Suppressor macrophage (primary cell): ENCODE results near the gene TST.
A peak's percentile ranks its signal among the peaks of the same experiment; 100 is the strongest.
"Not testable (repeated sequence)": the region's sequence is repeated elsewhere in the genome, so short reads cannot be mapped to it uniquely, and the experiment has no call there.

Experiments
- DNase-seq, 4 experiments: peaks; one replicate each; pipeline ENCODE4 v3.0.0-alpha.2; 2020 to 2022

The TST gene

GRCh38 chr22:37014415-37014806 is 4.8 kb downstream of the TST start:
- no peak for DNase-seq

- DNase-seq = no peak
Measured at GRCh38 chr22:37012956-37013355, 6.3 kb downstream of the TST start.

- DNase-seq = no peak
Measured at GRCh38 chr22:37012262-37012904, 6.9 kb downstream of the TST start.

- no peak for DNase-seq
Measured at GRCh38 chr22:37011472-37011871, 7.8 kb downstream of the TST start.

- DNase-seq = no peak
Measured at GRCh38 chr22:37010976-37011375, 8.3 kb downstream of the TST start.

- DNase-seq = no peak
Measured at GRCh38 chr22:37010174-37010573, 9.1 kb downstream of the TST start.

- DNase-seq = no peak
Measured at GRCh38 chr22:37009490-37009889, 9.8 kb downstream of the TST start.

GRCh38 chr22:37008365-37008764 is 10.9 kb downstream of the TST start:
- DNase-seq = no peak

- no peak for DNase-seq
Measured at GRCh38 chr22:37007651-37008050, 11.6 kb downstream of the TST start.

- no peak for DNase-seq
Measured at GRCh38 chr22:37002633-37003032, 16.6 kb downstream of the TST start.

GRCh38 chr22:37001826-37002225 is 17.4 kb downstream of the TST start:
- DNase-seq = no peak

GRCh38 chr22:37000676-37001534 is 18.3 kb downstream of the TST start:
- DNase-seq = no peak

- DNase-seq = no peak
Measured at GRCh38 chr22:36999463-36999862, 19.8 kb downstream of the TST start.

- no peak for DNase-seq
Measured at GRCh38 chr22:36998620-36999351, 20.5 kb downstream of the TST start.

- no peak for DNase-seq
Measured at GRCh38 chr22:36997746-36998145, 21.5 kb downstream of the TST start.

- DNase-seq = no peak
Measured at GRCh38 chr22:36991206-36991605, 28.0 kb downstream of the TST start.

GRCh38 chr22:36990457-36990856 is 28.8 kb downstream of the TST start:
- no peak for DNase-seq

GRCh38 chr22:36989012-36989411 is 30.2 kb downstream of the TST start:
- DNase-seq = not testable (repeated sequence)

- no peak for DNase-seq
Measured at GRCh38 chr22:36988075-36988832, 31.0 kb downstream of the TST start.

- DNase-seq = peak; percentile 48 to 68 (median 52)
Measured at GRCh38 chr22:36986242-36986821, 32.9 kb downstream of the TST start.

- DNase-seq = peak; percentile 36 to 67 (median 56)
Measured at GRCh38 chr22:36985211-36985889, 33.9 kb downstream of the TST start.

GRCh38 chr22:36982136-36982535 is 37.1 kb downstream of the TST start:
- DNase-seq = peak in 1 of 4 experiments; percentile 18
